ENCODE measurements around the gene LPAR3.

DNA sequence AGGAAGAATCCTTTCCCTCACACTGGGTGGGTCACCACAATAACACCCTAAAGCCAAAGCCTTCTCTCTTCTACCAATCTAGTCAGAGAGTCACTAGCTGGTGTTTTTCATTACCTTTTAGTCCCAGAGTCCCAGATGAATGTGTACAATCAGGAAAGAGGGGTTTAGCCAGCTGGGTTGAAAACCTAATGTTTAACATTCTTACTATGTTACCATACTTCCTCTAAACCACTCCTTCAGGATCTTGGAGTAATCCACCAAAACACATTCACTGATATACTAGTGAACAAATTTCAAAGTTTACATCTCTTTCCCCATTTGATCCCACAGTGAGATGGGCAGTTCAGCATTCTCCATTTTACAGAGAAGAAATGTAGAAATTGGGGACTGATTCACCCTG is 9.7 kb downstream of the LPAR3 start:
- TF ChIP-seq, protein P1, sequence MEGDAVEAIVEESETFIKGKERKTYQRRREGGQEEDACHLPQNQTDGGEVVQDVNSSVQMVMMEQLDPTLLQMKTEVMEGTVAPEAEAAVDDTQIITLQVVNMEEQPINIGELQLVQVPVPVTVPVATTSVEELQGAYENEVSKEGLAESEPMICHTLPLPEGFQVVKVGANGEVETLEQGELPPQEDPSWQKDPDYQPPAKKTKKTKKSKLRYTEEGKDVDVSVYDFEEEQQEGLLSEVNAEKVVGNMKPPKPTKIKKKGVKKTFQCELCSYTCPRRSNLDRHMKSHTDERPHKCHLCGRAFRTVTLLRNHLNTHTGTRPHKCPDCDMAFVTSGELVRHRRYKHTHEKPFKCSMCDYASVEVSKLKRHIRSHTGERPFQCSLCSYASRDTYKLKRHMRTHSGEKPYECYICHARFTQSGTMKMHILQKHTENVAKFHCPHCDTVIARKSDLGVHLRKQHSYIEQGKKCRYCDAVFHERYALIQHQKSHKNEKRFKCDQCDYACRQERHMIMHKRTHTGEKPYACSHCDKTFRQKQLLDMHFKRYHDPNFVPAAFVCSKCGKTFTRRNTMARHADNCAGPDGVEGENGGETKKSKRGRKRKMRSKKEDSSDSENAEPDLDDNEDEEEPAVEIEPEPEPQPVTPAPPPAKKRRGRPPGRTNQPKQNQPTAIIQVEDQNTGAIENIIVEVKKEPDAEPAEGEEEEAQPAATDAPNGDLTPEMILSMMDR (IDR thresholded peaks at IDR 0.05) = no peak
- TF ChIP-seq EP300 (IDR thresholded peaks at IDR 0.05) = no peak

Measured in tibial nerve (tissue), 4 donors.